GM12878 (cell line): ENCODE measurements around the gene GNA15. TPM values are rescaled to one million over a fixed set of nuclear protein-coding genes. Genes with fewer than 3 reads are reported as not detected.

Source experiments
- ATAC-seq: fragments of 200-7000 bp; cut with Tn5 transposase; 3 replicates; pipeline ENCODE4 v1.9.1; 2020; ENCODE audit warnings: mild to moderate bottlenecking, moderate library complexity
- BruUV-seq: library from RNA; stranded (reverse); fragments of 400-500 nt; replicated peaks from 2 replicates; lab custom pipeline; 2021; lab: Mats Ljungman, UMichigan
- CTCF ChIA-PET: fragments of 300-600 bp; sonication (Branson Sonifier 250); formaldehyde crosslinking; extraction: SDS; loops from one replicate; lab custom pipeline; 2021; ENCODE audit warnings: inconsistent platforms; lab: Yijun Ruan, JAX
- POLR2A ChIA-PET: fragments of 350-600 bp; formaldehyde crosslinking; extraction: SDS; loops from one replicate; lab custom pipeline; 2021; ENCODE audit warnings: inconsistent platforms; lab: Charles Lee
- RAD21 ChIA-PET: fragments of 300-600 bp; sonication (Branson Sonifier 250); formaldehyde crosslinking; loops from one replicate; lab custom pipeline; 2023; ENCODE audit warnings: antibody characterized with exemption; ENCODE audit not compliant: unreplicated experiment; lab: Charles Lee
- SMC1A ChIA-PET: fragments of 300-600 bp; sonication (Branson Sonifier 250); formaldehyde crosslinking; loops from one replicate; lab custom pipeline; 2023; ENCODE audit not compliant: unreplicated experiment, uncharacterized antibody; lab: Charles Lee
- DNase-seq: peaks from one replicate; pipeline ENCODE4 v3.0.0-alpha.2; 2011; ENCODE audit warnings: low read depth, low spot score
- FAIRE-seq: peaks from 3 replicates; lab custom pipeline; 2011; peaks lifted over from hg19 to GRCh38; lab: Jason Lieb, UNC
- H2AFZ ChIP-seq: 2 replicates; pipeline ENCODE4 v1.6.0; 2011; ENCODE audit warnings: low read depth, low read length, control low read depth; ENCODE audit not compliant: control insufficient read depth
- H3K27ac ChIP-seq: 2 replicates; pipeline ENCODE4 v1.5.1; 2011; ENCODE audit warnings: control low read depth; ENCODE audit not compliant: control insufficient read depth, insufficient read depth
- H3K27me3 ChIP-seq, 2 experiments: replicated peaks in 1 of 2; 2 replicates each; pipeline versions ENCODE4 v1.6.0 to v1.6.1; 2011; ENCODE audit warnings: low read length in 1 of 2; ENCODE audit not compliant: control insufficient read depth in 2 of 2, insufficient read depth in 2 of 2
- H3K36me3 ChIP-seq, 2 experiments: 2 replicates each; pipeline ENCODE4 v1.5.1; 2011; ENCODE audit warnings: low read length in 1 of 2; ENCODE audit not compliant: control insufficient read depth in 2 of 2, insufficient read depth in 2 of 2
- H3K4me1 ChIP-seq: 2 replicates; pipeline ENCODE4 v1.6.1; 2011; ENCODE audit warnings: mild to moderate bottlenecking, low read length, moderate library complexity, mixed read lengths; ENCODE audit not compliant: control insufficient read depth, insufficient read depth
- H3K4me2 ChIP-seq: 2 replicates; pipeline ENCODE4 v1.6.0; 2011; ENCODE audit warnings: control low read depth; ENCODE audit not compliant: control insufficient read depth, insufficient read depth
- H3K4me3 ChIP-seq: fragments of 200-600 bp; sonication (generic); 2 replicates; pipeline ENCODE4 v1.5.1; 2016
- H3K79me2 ChIP-seq: 2 replicates; pipeline ENCODE4 v1.6.0; 2011; ENCODE audit warnings: low read length; ENCODE audit not compliant: control insufficient read depth, insufficient read depth
- H3K9ac ChIP-seq: 2 replicates; pipeline ENCODE4 v1.8.0; 2011; ENCODE audit warnings: low read length, control low read depth, mixed read lengths; ENCODE audit not compliant: control insufficient read depth, insufficient read depth
- H3K9me3 ChIP-seq: replicated peaks from 3 replicates; pipeline ENCODE4 v1.5.1; 2011; ENCODE audit warnings: mild to moderate bottlenecking, low read length; ENCODE audit not compliant: control insufficient read depth, insufficient read depth
- H4K20me1 ChIP-seq: 2 replicates; pipeline ENCODE4 v1.6.0; 2011; ENCODE audit not compliant: control insufficient read depth, insufficient read depth
- GATAD2B ChIP-seq: fragments of 450-650 bp; conservative IDR thresholded peaks from 2 replicates; pipeline ENCODE4 v1.6.1; 2017; ENCODE audit warnings: low read depth, mild to moderate bottlenecking, moderate library complexity
- HDAC6 ChIP-seq: fragments of 200-600 bp; sonication (generic); IDR thresholded peaks from one replicate; pipeline ENCODE4 v1.8.0; 2017; ENCODE audit warnings: antibody characterized with exemption; ENCODE audit not compliant: unreplicated experiment
- HDGF ChIP-seq: fragments of 450-650 bp; IDR thresholded peaks from 2 replicates; pipeline ENCODE4 v1.6.1; 2016; ENCODE audit warnings: antibody characterized with exemption
- KAT2A ChIP-seq: conservative IDR thresholded peaks from 2 replicates; pipeline ENCODE4 v1.6.1; 2011; ENCODE audit warnings: low read depth, low read length; ENCODE audit not compliant: control insufficient read depth
- NFXL1 ChIP-seq: fragments of 450-650 bp; IDR thresholded peaks from 2 replicates; pipeline ENCODE4 v1.6.1; 2017; ENCODE audit warnings: antibody characterized with exemption, mild to moderate bottlenecking, borderline replicate concordance
- POLR2A ChIP-seq: IDR thresholded peaks from 2 replicates; pipeline ENCODE4 v1.6.1; 2011; ENCODE audit warnings: low read depth, mild to moderate bottlenecking, low read length
- POU2F2 ChIP-seq: IDR thresholded peaks from 3 replicates; pipeline ENCODE4 v1.6.1; 2011; ENCODE audit warnings: low read depth, mild to moderate bottlenecking, low read length, borderline replicate concordance
- RAD51 ChIP-seq: fragments of 450-650 bp; IDR thresholded peaks from 2 replicates; pipeline ENCODE4 v1.6.1; 2016; ENCODE audit warnings: moderate library complexity, mild to moderate bottlenecking, inconsistent platforms
- RB1 ChIP-seq: fragments of 450-650 bp; formaldehyde crosslinking; IDR thresholded peaks from 2 replicates; pipeline ENCODE4 v1.6.1; 2017; ENCODE audit warnings: mild to moderate bottlenecking, borderline replicate concordance
- SREBF1 ChIP-seq: IDR thresholded peaks from 2 replicates; pipeline ENCODE4 v1.6.1; 2012; ENCODE audit warnings: mild to moderate bottlenecking, low read length
- YY1 ChIP-seq: IDR thresholded peaks from 2 replicates; pipeline ENCODE4 v1.6.1; 2011; ENCODE audit warnings: low read depth, mild to moderate bottlenecking, low read length
- ZBED1 ChIP-seq: IDR thresholded peaks from 2 replicates; pipeline ENCODE4 v1.6.1; 2016; ENCODE audit warnings: borderline replicate concordance
- WGBS: methylation state at CpG from one replicate; pipeline ENCODE4 v1.1.6; 2016; ENCODE audit warnings: low lambda C conversion rate; ENCODE audit not compliant: insufficient replicate concordance, insufficient coverage; ENCODE audit errors: missing lambda C conversion rate; 5-methylcytosine and 5-hydroxymethylcytosine counted together
- in situ Hi-C: fragments of 300-500 bp; cut with MboI; formaldehyde crosslinking; loops from 9 replicates; pipeline ENCODE4 v1.14.3; 2018; ENCODE audit warnings: mixed read lengths
- intact Hi-C: fragments of 100-400 bp; cut with micrococcal nuclease; formaldehyde crosslinking; loops from one replicate; pipeline ENCODE4 v1.14.2; 2022; ENCODE audit not compliant: unreplicated experiment
- polyA plus RNA-seq, 11 experiments: library from polyadenylated mRNA; depleted of rRNA in 4 of 11; unstranded in 6 of 11; stranded (reverse) in 5 of 11; fragments of >200 nt; fragmentation: Nextera tagmentation in 4 of 11; fragmentation: Illumina TruSeq in 1 of 11; extraction: Ambion mirVana in 4 of 11; extraction: Trizol in 1 of 11; gene quantifications; 1 replicate in 1 of 11; 2 replicates in 10 of 11; pipeline versions ENCODE4 v1.2.1 to v1.2.3, GENCODE V29; 2011 to 2016; ENCODE audit warnings: inconsistent platforms in 2 of 11, missing spikeins in 2 of 11, low read depth in 1 of 11
- total RNA-seq, 4 experiments: library from RNA; depleted of rRNA in 3 of 4; stranded (reverse); fragments of >200 nt in 3 of 4; fragmentation: Illumina TruSeq in 1 of 4; extraction: Trizol in 1 of 4; gene quantifications; 2 replicates each; pipeline versions ENCODE4 v1.2.1 to v1.2.3, GENCODE V29; 2013 to 2021

Gene GNA15
- total and polyA plus RNA-seq, 10 of the 15 experiments (the other 5 are each of a cell fraction or from before 2014, with no cell fraction given): 0.42 to 18.0 (median 9.4) TPM

- TF ChIP-seq GATAD2B (no peak), YY1 (no peak), HDGF (no peak), RAD51 (no peak), POLR2A (no peak), POU2F2 (no peak), KAT2A (no peak), ZBED1 (no peak), RB1 (no peak), NFXL1 (no peak)
- TF ChIP-seq, all 136 proteins: peak for 0
Measured at GRCh38 chr19:3114018-3114726, 21.7 kb upstream of the GNA15 start (continued).

- no TSS peak for BruUV-seq
- H3K9ac ChIP-seq: no peak overlapping the region
- H3K4me3 ChIP-seq: no peak overlapping the region
- H3K27ac ChIP-seq: no peak overlapping the region
- TF ChIP-seq SREBF1: no peak
- no peak for TF ChIP-seq HDAC6
- TF ChIP-seq, all 136 proteins: peak for 0
- no peaks in the 10 kb centered on the region for H3K4me1 ChIP-seq
- ATAC-seq (no peak), FAIRE-seq (no peak), DNase-seq (no peak)
- ChIA-PET POLR2A (no interaction called here), RAD21 (no interaction called here), SMC1A (no interaction called here), CTCF (no interaction called here)
- H3K36me3 ChIP-seq: no peaks in the 10 kb centered on the region
- H4K20me1 ChIP-seq: no peaks in the 10 kb centered on the region
- no peak overlapping the region for H3K4me2 ChIP-seq
- H2AFZ ChIP-seq: no peak overlapping the region
- H3K9me3 ChIP-seq: no peaks in the 10 kb centered on the region
- intact Hi-C loops: no loop called here
- H3K79me2 ChIP-seq: no peaks in the 10 kb centered on the region
- WGBS: 92% methylated on average over 23 of the region's 29 CpGs
- H3K27me3 ChIP-seq: no peaks in the 10 kb centered on the region
- in situ Hi-C loops: no loop called here
Measured at GRCh38 chr19:3114811-3115210, 21.0 kb upstream of the GNA15 start.
